Natural killer cell (primary cell): ENCODE results near the gene TRIM38. TPM values are rescaled to one million over a fixed set of nuclear protein-coding genes. Genes with fewer than 3 reads are reported as not detected.

Source experiments
- ATAC-seq, 3 donors: fragments of 150-1000 bp in 2 of 3; fragments of 200-7000 bp in 1 of 3; cut with Tn5 transposase; 1 replicate in 1 of 3; 2 replicates in 2 of 3; pipeline ENCODE4 v1.10.0; 2021; ENCODE audit warnings: mild to moderate bottlenecking in 2 of 3, moderate library complexity in 2 of 3
- DNase-seq, 2 donors: peaks; one replicate each; pipeline versions ENCODE4 v3.0.0 to v3.0.0-alpha.2; 2013 to 2021; ENCODE audit warnings: mixed read lengths in 1 of 2
- H3K27ac ChIP-seq: one replicate; pipeline ENCODE4 v1.5.1; 2013; ENCODE audit warnings: mild to moderate bottlenecking, low read length
- H3K27me3 ChIP-seq: one replicate; pipeline ENCODE4 v1.6.1; 2013; ENCODE audit warnings: low read length; ENCODE audit not compliant: control insufficient read depth, insufficient read depth
- H3K36me3 ChIP-seq: one replicate; pipeline ENCODE4 v1.6.1; 2013; ENCODE audit warnings: low read length; ENCODE audit not compliant: control insufficient read depth, insufficient read depth
- H3K4me1 ChIP-seq: one replicate; pipeline ENCODE4 v1.6.1; 2013; ENCODE audit warnings: low read length; ENCODE audit not compliant: control insufficient read depth, insufficient read depth
- H3K4me3 ChIP-seq: one replicate; pipeline ENCODE4 v1.5.1; 2013; ENCODE audit warnings: low read length
- H3K9me3 ChIP-seq: one replicate; pipeline ENCODE4 v1.6.1; 2013; ENCODE audit warnings: low read length; ENCODE audit not compliant: control insufficient read depth, insufficient read depth
- H3K27ac Mint-ChIP-seq, 2 donors: one replicate each; pipeline ENCODE4 v1.8.0; 2022; ENCODE audit warnings: mild to moderate bottlenecking in 2 of 2, mixed read lengths in 2 of 2, moderate library complexity in 1 of 2
- H3K27me3 Mint-ChIP-seq, 2 donors: one replicate each; pipeline ENCODE4 v1.8.0; 2022; ENCODE audit warnings: low read depth in 2 of 2, mixed read lengths in 2 of 2
- H3K36me3 Mint-ChIP-seq: one replicate; pipeline ENCODE4 v1.8.0; 2022; ENCODE audit warnings: mixed read lengths
- H3K4me1 Mint-ChIP-seq, 2 donors: one replicate each; pipeline ENCODE4 v1.8.0; 2022; ENCODE audit warnings: mixed read lengths in 2 of 2
- H3K4me3 Mint-ChIP-seq: one replicate; pipeline ENCODE4 v1.8.0; 2022; ENCODE audit warnings: mild to moderate bottlenecking, moderate library complexity, mixed read lengths
- H3K9me3 Mint-ChIP-seq, 2 donors: one replicate each; pipeline ENCODE4 v1.8.0; 2022; ENCODE audit warnings: mixed read lengths in 2 of 2
- CTCF ChIP-seq: fragments of 200-600 bp; IDR thresholded peaks from one replicate; pipeline ENCODE4 v1.8.0; 2022; ENCODE audit warnings: antibody characterized with exemption
- WGBS: methylation state at CpG from one replicate; pipeline ENCODE4 v1.1.7; 2013; ENCODE audit warnings: missing lambda C conversion rate; ENCODE audit not compliant: insufficient coverage; 5-methylcytosine and 5-hydroxymethylcytosine counted together
- intact Hi-C: fragments of 100-400 bp; cut with micrococcal nuclease; formaldehyde crosslinking; loops from one replicate; pipeline ENCODE4 v1.14.2; 2022
- total RNA-seq, 4 donors: library from RNA; stranded (reverse); fragments of 120-200 nt in 1 of 4; gene quantifications; one replicate each; pipeline versions ENCODE4 v1.2.3 to v1.2.4, GENCODE V29; 2013 to 2022

Gene TRIM38
- total RNA-seq, 3 donors from 2014 or later (not counting 1 experiment from before 2014, with no cell fraction given), result 25.5 to 30.5 (median 27.1) TPM

- intact Hi-C loops, result loop anchor here (2.0 kb wide), 1 partner anchor 31 kb away; no protein-coding TSS in a partner anchor
- Histone ChIP-seq H3K4me1 (peaks cover 46% of the 10 kb centered on the region), H3K27ac (peak overlapping the region; percentile 97), H3K27me3 (no peaks in the 10 kb centered on the region), H3K4me3 (peak overlapping the region; percentile 88), H3K36me3 (peaks cover 20% of the 10 kb centered on the region), H3K9me3 (no peaks in the 10 kb centered on the region)
- no peaks in the 10 kb centered on the region for H3K27me3 Mint-ChIP-seq
- DNase-seq, result peak in 1 of 2 donors; percentile 34
- peak overlapping the region; percentile 96 to 99 for H3K27ac Mint-ChIP-seq
- TF ChIP-seq CTCF, result no peak
- peaks cover 0 to 2% of the 10 kb centered on the region in 2 donors for H3K9me3 Mint-ChIP-seq
- peaks cover 4% of the 10 kb centered on the region for H3K36me3 Mint-ChIP-seq
- 96% methylated on average over 2 of the region's 3 CpGs for WGBS
- H3K4me3 Mint-ChIP-seq, result peak overlapping the region; percentile 98
- ATAC-seq, result no peak
- H3K4me1 Mint-ChIP-seq, result peaks cover 60 to 64% of the 10 kb centered on the region in 2 donors
Measured at GRCh38 chr6:25961619-25962148, 918 bp upstream of the TRIM38 start.

GRCh38 chr6:25963426-25964123 lies 973 bp downstream of the TRIM38 start:
- H3K36me3 Mint-ChIP-seq, result peaks cover 11% of the 10 kb centered on the region

GRCh38 chr6:25965058-25965457 lies 2.5 kb downstream of the TRIM38 start:
- H3K27me3 Mint-ChIP-seq, result no peaks in the 10 kb centered on the region
- H3K4me3 Mint-ChIP-seq, result peak overlapping the region; percentile 77
- H3K27ac Mint-ChIP-seq, result peak overlapping the region in 1 of 2 donors; percentile 99

More at GRCh38 chr6:25963426-25964123, 973 bp downstream of the TRIM38 start:
- Histone ChIP-seq H3K4me3 (peak overlapping the region; percentile 88), H3K27ac (peak overlapping the region; percentile 97), H3K36me3 (peaks cover 38% of the 10 kb centered on the region), H3K27me3 (no peaks in the 10 kb centered on the region), H3K4me1 (peaks cover 56% of the 10 kb centered on the region), H3K9me3 (no peaks in the 10 kb centered on the region)
- Mint-ChIP-seq H3K4me3 (peak overlapping the region; percentile 98), H3K9me3 (peaks cover 0 to 2% of the 10 kb centered on the region in 2 donors), H3K27ac (peak overlapping the region; percentile 96 to 99), H3K27me3 (no peaks in the 10 kb centered on the region), H3K4me1 (peaks cover 76 to 78% of the 10 kb centered on the region in 2 donors)
- WGBS, result 2% methylated on average over 5 of the region's 6 CpGs
- ATAC-seq, result no peak
- peak in 1 of 2 donors; percentile 23 for DNase-seq
- intact Hi-C loops, result loop anchor here (2.0 kb wide), 1 partner anchor 29 kb away; no protein-coding TSS in a partner anchor
- TF ChIP-seq CTCF, result no peak

More at GRCh38 chr6:25965058-25965457, 2.5 kb downstream of the TRIM38 start:
- peaks cover 51% of the 10 kb centered on the region for H3K4me1 ChIP-seq
- no peaks in the 10 kb centered on the region for H3K9me3 ChIP-seq
- H3K4me3 ChIP-seq, result no peak overlapping the region
- no peaks in the 10 kb centered on the region for H3K27me3 ChIP-seq
- no peak overlapping the region for H3K27ac ChIP-seq
- intact Hi-C loops, result no loop called here
- 94% methylated on average over 4 of the region's 4 CpGs for WGBS
- ATAC-seq (no peak), DNase-seq (no peak)
- Mint-ChIP-seq H3K9me3 (peaks cover 0 to 2% of the 10 kb centered on the region in 2 donors), H3K36me3 (peaks cover 21% of the 10 kb centered on the region), H3K4me1 (peaks cover 70 to 75% of the 10 kb centered on the region in 2 donors)
- no peak for TF ChIP-seq CTCF
- H3K36me3 ChIP-seq, result peaks cover 51% of the 10 kb centered on the region
